Endothelial cell of umbilical vein (primary cell): ENCODE results near the gene SIAH3.

Experiments
- CTCF ChIP-seq, 2 donors: IDR thresholded peaks; 1 replicate in 1 of 2; 2 replicates in 1 of 2; pipeline ENCODE4 v1.5.1; 2011; ENCODE audit warnings: low read length in 2 of 2, mild to moderate bottlenecking in 2 of 2, moderate library complexity in 2 of 2, control low read depth in 1 of 2, inconsistent platforms in 1 of 2, low read depth in 1 of 2; ENCODE audit not compliant: insufficient read depth in 1 of 2; ENCODE audit errors: extremely low read depth in 1 of 2
- EZH2 ChIP-seq: IDR thresholded peaks from 2 replicates; pipeline ENCODE4 v1.6.1; 2012; ENCODE audit warnings: borderline replicate concordance, low read depth, mild to moderate bottlenecking, moderate library complexity, low read length, inconsistent platforms; ENCODE audit not compliant: severe bottlenecking
- FOS ChIP-seq: IDR thresholded peaks from 2 replicates; pipeline ENCODE4 v1.6.1; 2011; ENCODE audit warnings: mild to moderate bottlenecking, low read length, moderate library complexity, borderline replicate concordance; ENCODE audit not compliant: insufficient read depth
- GATA2 ChIP-seq: IDR thresholded peaks from 2 replicates; pipeline ENCODE4 v1.7.0; 2011; ENCODE audit warnings: low read depth, mild to moderate bottlenecking, moderate library complexity, mixed read lengths, low read length; ENCODE audit not compliant: insufficient read length, insufficient read depth
- MAX ChIP-seq: IDR thresholded peaks from 2 replicates; pipeline ENCODE4 v1.6.1; 2011; ENCODE audit not compliant: insufficient read depth, insufficient read length
- MYC ChIP-seq: IDR thresholded peaks from one replicate; pipeline ENCODE4 v1.6.1; 2011; ENCODE audit warnings: mild to moderate bottlenecking, low read depth, low read length
- POLR2A ChIP-seq: IDR thresholded peaks from 2 replicates; pipeline ENCODE4 v1.6.1; 2012; ENCODE audit warnings: low read depth, mild to moderate bottlenecking, control low read depth, low read length
- POLR2AphosphoS5 ChIP-seq: IDR thresholded peaks from 2 replicates; pipeline ENCODE4 v1.6.1; 2012; ENCODE audit warnings: low read depth, mild to moderate bottlenecking, control low read depth, low read length, moderate library complexity; ENCODE audit not compliant: insufficient read depth

- TF ChIP-seq CTCF (IDR thresholded peaks at IDR 0.05; ENCODE audit: extremely low read depth in 1 of 2, insufficient read depth in 1 of 2, low read depth in 1 of 2, low read length in 2 of 2) (no peak), EZH2 (no peak), POLR2A (no peak), GATA2 (no peak), FOS (no peak), MAX (no peak), POLR2AphosphoS5 (no peak), MYC (no peak)
These were observed 104.5 kb downstream of the SIAH3 start for GRCh38 chr13:45747071-45747470.
